GM19328 (cell line): ENCODE results near the gene MRFAP1L1.

Experiments
- ATAC-seq: cut with Tn5 transposase; IDR thresholded peaks from one replicate; pipeline ENCODE4 v1.9.1; 2021; ENCODE audit warnings: mild to moderate bottlenecking, moderate library complexity; ENCODE audit not compliant: unreplicated experiment

MRFAP1L1 gene

GRCh38 chr4:6716958-6717655, 7.4 kb upstream of the MRFAP1L1 start:
- no peak for ATAC-seq

GRCh38 chr4:6716018-6716911, 6.6 kb upstream of the MRFAP1L1 start, which contains the start of gene BLOC1S4:
Gene BLOC1S4, plus strand, starts transcription at chr4:6716174. Its CDS starts 36 bp downstream, at chr4:6716210.
- ATAC-seq, result peak; percentile 80

- ATAC-seq, result no peak
Observed at GRCh38 chr4:6715704-6716017, 6.0 kb upstream of the MRFAP1L1 start.

GRCh38 chr4:6714954-6715353, 5.3 kb upstream of the MRFAP1L1 start:
- ATAC-seq, result no peak

- ATAC-seq, result no peak
Observed at GRCh38 chr4:6710996-6711395, 1.3 kb upstream of the MRFAP1L1 start.

- peak; percentile 16 for ATAC-seq
Observed at GRCh38 chr4:6710282-6710681, 617 bp upstream of the MRFAP1L1 start.

- no peak for ATAC-seq
Observed at GRCh38 chr4:6706173-6706572, 3.5 kb downstream of the MRFAP1L1 start.

- no peak for ATAC-seq
Observed at GRCh38 chr4:6705646-6706045, 4.0 kb downstream of the MRFAP1L1 start.

GRCh38 chr4:6703786-6704185, 5.9 kb downstream of the MRFAP1L1 start:
- ATAC-seq, result no peak

GRCh38 chr4:6702761-6703160, 6.9 kb downstream of the MRFAP1L1 start:
- ATAC-seq, result no peak

GRCh38 chr4:6701371-6701770, 8.3 kb downstream of the MRFAP1L1 start:
- ATAC-seq, result no peak

- no peak for ATAC-seq
Observed at GRCh38 chr4:6699903-6700302, 9.8 kb downstream of the MRFAP1L1 start.

GRCh38 chr4:6699388-6699787, 10.3 kb downstream of the MRFAP1L1 start:
- ATAC-seq, result no peak

- no peak for ATAC-seq
Observed at GRCh38 chr4:6697131-6697530, 12.5 kb downstream of the MRFAP1L1 start.

- ATAC-seq, result no peak
Observed at GRCh38 chr4:6696611-6697010, 13.1 kb downstream of the MRFAP1L1 start.

GRCh38 chr4:6695660-6696610, 13.7 kb downstream of the MRFAP1L1 start:
- no peak for ATAC-seq

- no peak for ATAC-seq
Observed at GRCh38 chr4:6694177-6694901, 15.3 kb downstream of the MRFAP1L1 start.

GRCh38 chr4:6693231-6694176, 16.2 kb downstream of the MRFAP1L1 start, which contains the start of gene S100P:
Gene S100P, plus strand, starts transcription at chr4:6693878. Its CDS starts 55 bp downstream, at chr4:6693933.
- ATAC-seq, result no peak

GRCh38 chr4:6692806-6693205, 16.9 kb downstream of the MRFAP1L1 start:
- ATAC-seq, result no peak
